Measurements from ENCODE around the gene EML4.

Gene EML4

DNA sequence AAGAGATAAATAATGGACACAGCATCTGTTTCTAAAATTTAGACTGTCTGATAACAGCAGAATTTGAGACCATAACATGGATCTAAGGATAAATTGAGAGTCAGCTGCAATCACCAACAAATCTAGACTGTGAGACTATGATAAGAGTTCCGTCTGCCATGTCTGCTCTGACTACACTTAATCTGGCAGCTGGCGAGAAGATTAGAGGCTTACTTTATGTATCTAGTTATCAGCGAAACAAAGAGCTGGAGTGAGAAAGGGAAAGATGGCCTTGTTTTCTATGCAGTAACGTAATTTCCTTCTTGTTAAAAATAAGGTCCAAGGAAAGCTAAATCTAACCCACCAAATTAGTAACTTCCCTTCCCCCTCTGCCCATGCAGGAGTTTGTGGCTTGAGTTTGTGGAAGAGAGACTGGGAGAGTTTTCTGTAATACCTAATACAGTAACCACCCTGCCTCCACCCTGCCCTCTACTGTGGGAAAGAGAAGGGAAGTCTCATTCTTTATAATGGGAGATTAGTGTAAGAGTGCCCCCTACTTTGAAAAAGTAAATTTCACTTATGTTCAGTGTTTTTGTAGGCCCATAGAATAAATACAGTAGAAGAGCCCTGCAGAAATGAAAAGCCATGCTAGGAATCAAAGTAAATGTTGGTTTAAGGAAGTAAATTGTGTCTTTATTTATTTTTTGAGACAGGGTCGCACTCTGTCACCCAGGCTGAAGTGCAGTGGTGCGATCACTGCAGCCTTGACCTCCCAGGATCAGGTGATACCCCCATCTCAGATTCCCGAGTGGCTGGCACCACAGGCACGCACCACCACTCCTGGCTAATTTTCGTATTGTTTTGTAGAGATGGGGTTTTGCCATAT, 27.5 kb downstream of the EML4 start:
- peak; percentile 28 for DNase-seq (ENCODE audit: low read depth)

DNA sequence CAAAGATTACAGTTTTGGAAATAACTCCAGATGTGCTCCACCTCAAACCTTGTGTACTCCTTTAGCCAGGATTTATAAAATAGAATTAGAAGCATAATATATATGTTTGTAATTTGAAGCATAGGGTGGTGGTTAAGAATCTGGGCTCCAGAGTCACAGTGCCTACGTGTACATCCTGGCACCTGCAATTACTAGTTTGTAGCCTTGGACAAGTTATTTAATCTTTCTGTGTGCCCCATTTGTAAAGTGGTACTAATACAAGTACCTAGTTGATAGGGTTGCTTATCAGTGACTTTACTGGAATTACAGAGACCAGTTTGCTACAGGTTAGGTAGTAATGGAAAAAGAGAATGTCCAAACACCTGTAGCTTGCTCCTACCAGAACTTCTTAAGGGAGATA, 28.6 kb downstream of the EML4 start:
- no peak for DNase-seq (ENCODE audit: low read depth)

DNA sequence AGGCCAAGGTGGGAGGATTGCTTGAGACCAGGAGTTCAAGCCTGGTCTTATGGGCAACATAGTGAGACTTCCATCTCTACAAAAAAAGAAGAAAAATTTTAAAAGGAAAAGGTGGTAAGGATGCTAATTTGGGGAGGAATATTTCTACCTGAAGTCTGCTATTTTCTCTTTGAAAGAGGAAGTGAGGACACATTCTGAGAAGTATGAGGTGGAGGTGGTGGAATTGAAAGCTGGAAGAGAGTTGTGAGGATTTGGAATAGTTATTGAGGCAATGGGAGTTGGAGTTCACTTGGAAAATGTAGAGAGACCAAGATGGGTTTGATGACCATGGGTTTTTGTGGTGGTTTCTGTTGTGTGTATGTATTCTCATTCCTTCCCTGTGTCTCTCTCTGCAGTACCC, 29.3 kb downstream of the EML4 start:
- no peak for DNase-seq (ENCODE audit: low read depth)

DNA sequence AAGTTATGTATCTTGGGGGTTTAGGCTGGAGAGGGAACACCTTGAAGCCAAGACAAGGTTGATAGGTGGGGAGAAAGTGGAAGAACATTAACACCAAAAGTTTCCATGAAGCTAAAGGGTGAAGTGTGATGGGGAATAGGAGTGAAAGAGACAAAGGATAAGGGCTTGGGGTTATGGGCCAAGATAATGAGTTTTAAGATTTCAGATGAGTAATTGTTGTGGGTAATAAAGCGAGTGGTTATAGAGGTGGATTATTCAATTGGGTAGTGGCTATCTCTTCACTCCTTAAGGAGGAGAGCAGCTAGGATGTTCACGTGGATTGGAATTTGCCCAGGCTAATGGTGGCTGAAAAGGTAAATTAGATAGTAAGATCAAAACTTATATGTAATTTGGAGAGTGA, 29.8 kb downstream of the EML4 start:
- DNase-seq (ENCODE audit: low read depth), result no peak

DNA sequence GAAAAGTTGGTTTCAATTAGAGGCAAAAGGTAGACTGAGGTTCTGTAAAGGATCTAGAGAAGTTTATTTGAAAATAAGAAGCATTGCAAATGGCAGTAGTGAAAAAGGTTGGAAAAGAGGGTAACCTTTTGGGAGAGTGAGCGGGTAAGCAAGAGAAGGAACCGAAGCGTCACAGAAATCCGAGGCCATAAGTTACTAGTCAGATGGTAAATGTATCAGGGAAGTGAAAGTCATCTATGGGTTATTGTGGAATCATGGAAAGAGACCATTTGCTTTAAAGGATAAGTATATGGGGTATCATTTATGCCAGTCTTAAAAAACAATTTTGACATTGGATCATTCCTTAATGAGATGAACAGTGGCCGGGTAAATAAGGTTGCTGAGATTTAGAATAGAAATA, 30.5 kb downstream of the EML4 start:
- no peak for DNase-seq (ENCODE audit: low read depth)

DNA sequence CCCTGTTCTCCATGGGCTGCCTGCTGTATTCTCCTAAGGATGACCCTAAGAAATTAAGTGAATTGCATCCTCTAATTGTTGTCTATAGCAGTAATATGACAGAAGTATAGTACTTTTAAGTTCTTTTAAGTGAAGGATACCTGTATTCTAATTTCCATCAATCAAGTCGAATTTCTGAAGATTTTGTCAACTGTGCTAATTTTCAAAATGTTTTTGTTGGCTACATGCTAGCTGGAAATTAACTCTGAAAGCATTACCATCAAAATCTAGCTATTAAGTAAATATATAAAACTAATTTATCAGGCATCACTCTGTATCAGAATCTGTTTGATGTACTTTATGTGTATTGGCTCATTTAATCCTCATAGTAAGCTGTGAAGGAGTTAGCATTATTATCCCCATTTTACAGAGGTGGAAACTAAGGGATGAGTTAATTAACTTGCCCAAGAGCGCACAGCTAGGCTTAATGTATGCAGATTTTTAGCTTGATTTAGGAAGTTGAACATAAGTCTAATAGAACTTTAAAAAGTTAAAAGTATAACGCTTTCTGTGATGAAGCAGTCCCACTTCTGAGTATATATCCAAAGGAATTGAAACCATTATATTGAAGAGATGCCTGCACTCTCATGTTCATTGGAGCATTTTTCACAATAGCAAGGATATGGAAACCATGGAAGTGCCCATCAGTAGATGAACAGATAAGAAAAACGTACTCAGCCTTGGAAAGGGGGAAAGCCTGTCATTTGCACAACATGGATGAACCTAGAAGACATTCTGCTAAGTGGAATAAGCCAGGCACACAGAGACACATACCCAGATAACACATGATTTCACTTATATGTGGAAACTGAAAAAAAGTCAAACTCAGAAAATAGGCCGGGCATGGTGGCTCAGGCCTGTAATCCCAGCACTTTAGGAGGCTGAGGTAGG, 32.0 kb downstream of the EML4 start:
- DNase-seq (ENCODE audit: low read depth), result no peak

DNA sequence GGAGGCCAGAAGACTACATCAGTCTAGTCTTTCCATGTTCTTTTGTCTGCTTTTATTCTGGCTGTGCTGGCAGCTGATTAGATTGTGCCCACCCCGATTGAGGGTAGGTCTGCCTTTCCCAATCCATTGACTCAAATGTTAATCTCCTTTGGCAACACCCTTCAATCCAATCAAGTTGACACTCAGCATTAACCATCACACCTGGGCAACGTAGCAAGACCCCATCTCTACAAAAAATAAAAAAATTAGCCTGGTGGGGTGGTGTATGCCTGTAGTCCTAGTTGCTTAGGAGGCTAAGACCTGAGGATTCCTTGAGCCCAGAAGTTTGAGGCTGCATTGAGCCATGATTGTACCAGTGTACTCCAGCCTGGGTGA, 33.5 kb downstream of the EML4 start:
- DNase-seq (ENCODE audit: low read depth), result no peak

DNA sequence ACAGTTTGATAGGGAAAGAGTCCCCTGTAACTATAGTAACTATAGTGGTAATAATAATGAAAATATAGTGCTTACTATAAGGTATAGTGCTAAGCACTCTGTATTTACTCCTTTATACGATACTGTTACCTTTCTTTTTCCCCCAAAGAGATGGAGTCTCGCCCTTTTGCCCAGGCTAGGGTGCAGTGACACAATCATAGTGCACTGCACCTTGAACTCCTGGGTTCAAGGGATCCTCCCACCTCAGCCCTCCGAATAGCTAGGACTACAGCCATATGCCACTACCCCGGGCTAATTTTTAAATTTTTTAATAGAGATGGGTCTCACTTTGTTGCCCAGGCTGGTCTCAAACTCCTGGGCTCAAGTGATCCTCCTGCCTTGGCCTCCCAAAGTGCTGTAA, 34.6 kb downstream of the EML4 start:
- DNase-seq (ENCODE audit: low read depth), result no peak

DNA sequence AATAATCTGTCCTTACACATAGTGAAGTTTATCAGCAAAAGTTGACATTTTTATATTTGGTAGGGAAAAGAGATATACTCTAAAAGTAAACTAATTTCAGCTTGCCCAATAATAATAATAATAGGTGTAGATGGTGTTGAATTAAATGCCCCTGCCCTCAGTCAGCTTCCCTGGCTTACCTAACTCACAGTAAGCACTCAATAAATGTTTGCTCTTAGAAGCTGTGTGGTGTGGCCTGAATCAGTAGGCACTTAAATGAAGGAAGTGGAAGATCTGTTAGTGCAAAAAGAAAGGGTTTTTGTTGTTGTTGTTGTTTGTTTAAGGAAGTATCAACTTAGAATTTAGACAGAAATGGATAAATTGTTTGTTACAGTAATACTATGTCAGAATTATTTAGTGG, 36.2 kb downstream of the EML4 start:
- DNase-seq (ENCODE audit: low read depth), result no peak

DNA sequence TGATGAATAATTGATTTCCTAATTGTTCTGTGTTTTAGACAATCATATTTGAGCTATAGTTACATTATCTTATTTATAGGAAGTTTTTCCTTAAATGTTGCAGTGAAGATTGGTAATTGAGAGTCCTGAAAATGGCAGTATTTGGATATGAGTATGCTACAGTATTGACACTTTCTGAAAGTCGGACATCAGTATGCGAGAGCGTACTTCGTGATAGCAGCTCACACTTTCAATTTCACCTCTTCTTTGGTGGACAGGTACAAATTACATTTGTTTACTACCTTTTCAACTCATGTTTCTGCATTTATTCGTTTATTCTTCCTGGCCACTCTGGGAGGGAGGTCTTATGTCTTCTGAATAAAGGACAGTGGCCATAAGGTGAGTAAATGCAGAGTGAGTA, 38.7 kb downstream of the EML4 start:
- DNase-seq (ENCODE audit: low read depth), result no peak

DNA sequence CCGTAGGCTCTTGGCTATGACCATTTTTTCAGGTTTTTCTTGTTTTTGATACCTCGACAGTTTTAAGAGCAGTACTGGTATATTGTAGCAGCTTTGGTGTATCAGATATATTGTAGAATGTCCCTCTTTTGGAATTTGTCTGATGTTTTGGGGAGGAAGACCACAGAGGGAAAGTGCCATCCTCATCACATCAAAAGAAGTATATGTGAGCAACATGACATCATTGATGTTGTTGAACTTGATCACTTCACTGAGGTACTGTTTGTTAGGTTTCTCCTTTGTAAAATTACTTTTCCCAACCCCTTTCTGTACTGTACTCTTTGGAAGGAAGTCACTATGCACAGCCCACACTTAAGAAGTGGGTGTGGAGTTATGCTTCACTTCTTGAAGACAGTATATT, 41.0 kb downstream of the EML4 start:
- no peak for DNase-seq (ENCODE audit: low read depth)

DNA sequence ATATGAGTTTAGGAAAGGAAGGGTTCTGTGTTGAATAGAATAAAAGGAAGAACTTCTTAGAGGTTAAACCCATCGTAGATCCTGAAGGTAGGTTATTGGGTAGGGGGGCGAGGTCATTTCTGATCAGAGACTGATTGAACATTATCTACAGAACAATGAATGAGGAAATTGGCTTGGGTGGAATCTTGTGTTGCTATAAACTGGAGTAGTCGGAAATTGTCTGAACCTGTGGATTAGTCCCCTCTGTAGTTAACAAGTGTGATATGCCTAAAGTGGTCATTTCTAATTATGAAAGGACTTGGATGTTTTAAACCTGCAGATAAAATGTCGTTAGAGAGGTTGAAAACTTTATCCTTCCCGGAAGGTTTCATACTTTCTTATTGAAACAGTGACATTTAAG, 42.1 kb downstream of the EML4 start:
- no peak for DNase-seq (ENCODE audit: low read depth)

DNA sequence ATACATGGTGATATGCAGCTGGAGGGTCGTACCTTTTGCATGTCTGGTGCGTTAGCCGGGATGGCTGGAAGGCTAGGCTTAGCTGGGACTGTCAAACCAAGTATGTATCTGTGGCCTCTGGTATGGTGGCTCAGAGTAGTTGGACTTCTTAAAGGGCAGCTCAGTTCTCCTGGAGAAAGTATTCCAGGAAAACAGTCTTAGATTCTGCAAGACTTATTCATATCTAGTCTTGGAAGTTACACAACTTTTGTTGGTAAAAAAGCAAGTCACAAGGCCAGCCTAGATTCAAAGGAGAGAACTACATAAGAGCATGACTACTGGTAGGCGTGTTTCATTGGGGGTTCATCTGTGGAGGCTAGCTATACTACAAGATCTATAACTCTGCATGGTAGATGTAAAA, 45.5 kb downstream of the EML4 start:
- DNase-seq (ENCODE audit: low read depth), result no peak

DNA sequence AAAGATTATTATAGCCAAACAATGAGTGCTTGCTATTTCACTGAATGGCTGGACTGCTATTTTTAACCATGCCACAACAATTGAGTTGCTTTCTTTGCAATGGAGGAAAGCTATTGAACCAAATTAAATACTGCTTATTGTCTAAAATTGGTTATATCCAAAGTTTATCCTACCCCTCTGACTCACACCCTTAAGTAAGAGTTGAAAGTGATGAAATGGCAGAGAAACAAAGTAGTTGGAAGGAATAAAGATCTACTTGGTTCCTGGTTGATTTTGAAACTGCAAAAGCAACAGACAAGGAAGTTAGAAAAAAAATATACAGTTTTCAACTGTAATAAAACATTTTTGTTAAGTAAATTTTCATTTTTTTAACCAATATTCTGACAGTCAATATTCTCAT, 47.5 kb downstream of the EML4 start:
- no peak for DNase-seq (ENCODE audit: low read depth)

DNA sequence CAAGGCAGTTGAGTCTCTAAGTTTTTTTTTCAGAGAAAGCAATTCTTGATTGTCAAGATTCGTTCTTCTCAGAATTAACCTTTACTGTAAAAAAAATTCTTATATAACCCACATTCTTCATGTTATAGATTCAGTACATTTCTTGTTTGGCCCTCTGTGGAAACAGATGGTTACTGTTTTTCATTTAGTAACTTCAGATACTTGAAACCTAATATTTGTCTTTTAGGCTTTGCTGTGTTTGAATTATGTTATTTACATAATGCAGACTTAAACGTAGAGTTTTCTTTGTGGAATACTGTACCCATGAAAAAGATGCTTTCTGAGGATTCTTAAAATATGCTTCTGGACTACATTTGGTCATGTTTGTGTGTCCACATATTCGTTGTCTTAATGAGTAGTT, 48.2 kb downstream of the EML4 start:
- DNase-seq (ENCODE audit: low read depth), result no peak

DNA sequence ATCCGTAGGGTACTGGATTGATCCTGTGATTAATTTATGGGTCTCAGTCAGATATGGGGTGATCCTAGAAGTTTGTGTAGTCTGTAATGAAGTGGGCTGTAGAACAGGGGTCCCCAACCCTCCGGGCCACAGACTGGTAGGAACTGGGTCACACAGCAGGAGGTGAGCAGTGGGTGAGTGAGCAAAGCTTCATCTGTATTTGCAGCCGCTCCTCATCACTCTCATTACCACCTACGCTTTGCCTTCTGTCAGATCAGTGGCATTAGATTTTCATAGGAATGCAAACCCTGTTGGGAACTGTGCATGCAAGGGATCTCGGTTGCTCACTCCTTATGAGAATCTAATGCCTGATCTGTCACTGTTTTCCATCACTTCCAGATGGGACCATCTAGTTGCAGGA, 48.8 kb downstream of the EML4 start:
- no peak for DNase-seq (ENCODE audit: low read depth)

DNA sequence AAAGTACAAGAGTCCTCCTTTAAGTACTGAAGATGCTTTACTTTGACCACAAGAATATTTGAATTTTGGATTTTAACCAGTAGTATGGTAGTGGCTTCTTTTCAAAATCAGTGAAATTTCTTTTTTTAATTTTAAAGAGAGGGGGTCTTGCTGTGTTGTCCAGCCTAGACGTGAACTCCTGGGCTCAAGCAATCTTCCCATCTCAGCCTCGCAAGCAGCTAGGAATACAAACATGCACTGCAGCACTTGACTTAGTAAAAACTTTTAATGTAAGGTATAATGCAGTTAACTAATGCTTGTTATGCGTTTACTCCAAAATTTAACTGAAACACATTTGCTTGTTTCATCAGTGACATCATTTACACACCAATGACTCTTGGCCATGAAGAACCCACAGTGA, 49.6 kb downstream of the EML4 start:
- no peak for DNase-seq (ENCODE audit: low read depth)

DNA sequence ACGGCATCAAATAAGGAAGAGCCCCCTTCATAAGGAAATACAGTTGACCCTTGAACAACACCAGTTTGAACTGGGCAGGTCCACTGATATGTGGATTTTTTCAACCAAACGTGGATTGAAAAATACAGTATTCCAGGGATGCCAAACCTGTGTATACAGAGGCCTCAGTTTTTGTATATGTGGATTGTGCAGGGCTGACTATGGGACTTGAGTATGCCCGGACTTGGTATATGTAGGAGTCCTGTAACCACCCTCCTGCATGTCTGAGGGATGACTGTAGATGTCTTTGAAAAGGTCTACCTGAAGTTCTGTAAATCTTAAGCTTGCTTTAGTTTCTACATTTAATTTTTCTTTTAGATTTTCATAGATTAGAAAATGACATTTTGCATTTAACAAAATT, 50.0 kb downstream of the EML4 start:
- DNase-seq (ENCODE audit: low read depth), result no peak

DNA sequence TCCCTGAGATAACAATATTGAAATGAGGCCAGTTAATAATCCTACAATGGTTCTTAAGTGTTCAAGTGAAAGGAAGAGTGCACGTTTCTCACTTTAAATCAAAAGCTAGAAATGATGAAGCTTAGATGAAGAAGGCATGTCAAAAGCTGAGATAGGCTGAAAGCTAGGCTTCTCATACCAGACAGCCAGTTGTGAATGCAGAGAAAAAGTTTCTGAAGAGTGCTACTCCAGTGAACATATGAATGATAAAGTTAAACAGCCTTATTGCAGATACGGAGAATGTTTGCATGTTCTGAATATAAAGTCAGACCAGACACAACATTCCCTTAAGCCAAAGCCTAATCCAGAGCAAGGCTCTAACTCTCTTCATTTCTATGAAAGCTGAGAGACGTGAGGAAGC, 51.4 kb downstream of the EML4 start:
- DNase-seq (ENCODE audit: low read depth), result no peak

DNA sequence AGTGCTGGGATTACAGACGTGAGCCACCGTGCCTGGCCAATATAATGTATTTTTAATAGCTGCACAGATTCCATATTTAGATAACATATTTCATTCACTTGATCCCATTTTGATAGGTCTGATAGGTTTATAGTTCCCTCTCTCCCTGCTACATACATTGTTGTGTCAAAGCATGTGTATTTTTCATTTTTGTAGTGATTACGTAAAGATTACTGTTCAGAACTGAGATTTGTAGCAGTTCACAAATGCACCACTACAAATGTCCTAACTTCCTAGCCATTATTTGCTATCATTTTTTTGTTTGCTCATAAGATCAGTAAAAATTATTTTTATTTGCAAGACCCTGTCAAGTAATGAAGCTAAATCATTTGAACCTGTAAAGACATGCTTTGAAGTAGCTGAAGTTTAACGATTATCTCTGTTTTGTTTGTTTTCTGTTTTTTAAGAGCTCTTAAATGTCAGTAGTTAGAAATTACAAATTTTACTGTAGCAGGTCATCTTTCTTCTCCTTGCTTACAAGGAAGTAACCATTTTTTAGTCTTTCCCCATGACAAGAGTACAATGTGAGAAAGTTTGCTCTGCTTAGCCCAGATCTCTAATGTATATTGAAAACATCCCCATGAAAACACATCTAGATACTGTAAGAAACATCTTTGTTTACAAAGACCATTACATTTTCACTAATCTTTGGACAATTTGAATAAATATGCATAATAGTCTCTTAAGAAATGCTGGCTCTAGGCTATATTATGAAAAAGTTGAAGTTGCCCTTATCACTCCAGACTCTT, 54.1 kb downstream of the EML4 start:
- no peak for DNase-seq (ENCODE audit: low read depth)

DNA sequence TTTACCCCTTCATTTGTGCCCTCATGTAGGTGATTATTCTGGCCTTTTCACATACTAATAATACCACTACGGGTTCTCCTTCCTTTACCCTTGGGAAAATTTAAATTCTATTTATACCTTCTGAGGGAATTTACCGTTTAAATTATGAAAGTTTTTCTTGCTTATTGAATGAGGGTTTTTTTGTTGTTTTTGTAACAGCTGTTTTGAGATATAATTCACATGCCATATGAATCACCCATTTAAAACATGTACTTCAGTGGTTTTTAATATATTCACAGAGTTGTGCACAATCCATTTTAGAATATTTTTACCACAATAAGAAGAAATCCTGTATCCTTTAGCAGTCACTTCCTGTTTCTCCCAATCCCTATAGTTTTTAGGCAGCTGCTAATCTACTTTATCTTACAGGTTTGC, 54.7 kb downstream of the EML4 start:
- no peak for DNase-seq (ENCODE audit: low read depth)

DNA sequence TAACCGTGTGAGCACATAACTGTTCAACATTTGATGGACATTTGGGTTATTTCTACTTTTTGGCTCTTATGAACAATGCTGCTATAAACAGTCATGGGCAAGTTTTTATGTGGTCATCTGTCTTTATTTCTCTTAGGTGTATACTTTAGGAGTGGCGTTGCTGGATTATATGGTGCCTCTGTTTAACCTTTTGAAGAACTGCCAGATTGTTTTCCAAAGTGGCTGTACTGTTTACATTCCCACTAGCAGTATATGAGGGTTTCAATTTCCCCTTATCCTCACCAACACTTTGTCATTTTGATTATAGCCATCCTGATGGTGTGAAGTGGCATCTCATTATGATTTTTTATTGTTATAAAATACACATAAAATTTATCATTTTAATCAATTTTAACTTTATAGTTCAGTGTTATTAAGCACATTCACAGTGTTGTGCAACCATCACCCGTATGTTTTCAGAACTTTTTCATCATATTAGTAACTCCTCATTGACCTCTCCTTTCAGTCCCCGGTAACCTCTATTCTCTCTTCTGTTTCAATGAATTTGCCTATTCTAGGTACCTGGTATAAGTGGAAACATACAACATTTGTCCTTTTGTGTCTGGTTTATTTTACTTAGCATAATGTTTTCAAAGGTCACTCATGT, 55.4 kb downstream of the EML4 start:
- DNase-seq (ENCODE audit: low read depth), result no peak

Data from stimulated activated CD8-positive, alpha-beta memory T cell treated with anti-CD3 and anti-CD28 coated beads, Interleukin-12 subunit alpha, Interleukin-12 subunit beta, amount 100 ng/mL, for 1 hour (primary cell).